RWPE2 (cell line): ENCODE results near the gene CFAP74.

ENCODE experiments used
- ATAC-seq: fragments of 200-7000 bp; cut with Tn5 transposase; 3 replicates; pipeline ENCODE4 v1.9.1; 2021; ENCODE audit warnings: low read depth
- DNase-seq: peaks from one replicate; pipeline ENCODE4 v3.0.0-alpha.2; 2020; ENCODE audit warnings: low spot score
- H3K27ac ChIP-seq: fragments of 450-650 bp; 2 replicates; pipeline ENCODE4 v1.5.1; 2017; ENCODE audit warnings: mild to moderate bottlenecking; ENCODE audit not compliant: poor library complexity, severe bottlenecking
- H3K27me3 ChIP-seq: fragments of 250-450 bp; sonication (Bioruptor Pico); 2 replicates; pipeline ENCODE4 v1.5.1; 2021; ENCODE audit warnings: mild to moderate bottlenecking, moderate library complexity; ENCODE audit not compliant: insufficient read depth, poor library complexity, severe bottlenecking
- H3K36me3 ChIP-seq: fragments of 250-450 bp; sonication (Bioruptor Pico); 2 replicates; pipeline ENCODE4 v1.5.1; 2020; ENCODE audit warnings: low read depth, mild to moderate bottlenecking, moderate library complexity
- H3K4me1 ChIP-seq: fragments of 250-450 bp; sonication (Bioruptor Pico); 2 replicates; pipeline ENCODE4 v1.5.1; 2021; ENCODE audit warnings: mild to moderate bottlenecking, moderate library complexity; ENCODE audit not compliant: insufficient read depth, poor library complexity, severe bottlenecking
- H3K4me3 ChIP-seq: fragments of 250-450 bp; sonication (Bioruptor Pico); 2 replicates; pipeline ENCODE4 v1.5.1; 2021; ENCODE audit warnings: mild to moderate bottlenecking, moderate library complexity; ENCODE audit not compliant: severe bottlenecking
- H3K9me3 ChIP-seq: fragments of 250-450 bp; sonication (Bioruptor Pico); 2 replicates; pipeline ENCODE4 v1.5.1; 2021; ENCODE audit warnings: mild to moderate bottlenecking, moderate library complexity; ENCODE audit not compliant: severe bottlenecking
- CTCF ChIP-seq: fragments of 450-650 bp; IDR thresholded peaks from one replicate; pipeline ENCODE4 v1.5.1; 2017; ENCODE audit warnings: mild to moderate bottlenecking, moderate library complexity; ENCODE audit not compliant: poor library complexity, severe bottlenecking

The CFAP74 gene

GRCh38 chr1:1942753-1943656 is 60.6 kb downstream of the CFAP74 start:
- TF ChIP-seq CTCF: no peak
- DNase-seq (peak; percentile 58), ATAC-seq (no peak)
- no peaks in the 10 kb centered on the region for H3K9me3 ChIP-seq
- H3K27me3 ChIP-seq: no peaks in the 10 kb centered on the region
- no peaks in the 10 kb centered on the region for H3K4me1 ChIP-seq
- H3K27ac ChIP-seq: no peak overlapping the region
- H3K4me3 ChIP-seq: no peak overlapping the region
- H3K36me3 ChIP-seq: no peaks in the 10 kb centered on the region

- Histone ChIP-seq H3K36me3 (no peaks in the 10 kb centered on the region), H3K4me1 (no peaks in the 10 kb centered on the region), H3K4me3 (no peak overlapping the region), H3K9me3 (no peaks in the 10 kb centered on the region), H3K27ac (no peak overlapping the region), H3K27me3 (no peaks in the 10 kb centered on the region)
- DNase-seq: no peak
- no peak for TF ChIP-seq CTCF
- ATAC-seq: no peak
Measured at GRCh38 chr1:1941868-1942752, 61.5 kb downstream of the CFAP74 start.

GRCh38 chr1:1941211-1941841 is 62.3 kb downstream of the CFAP74 start:
- H3K9me3 ChIP-seq: no peaks in the 10 kb centered on the region
- H3K36me3 ChIP-seq: no peaks in the 10 kb centered on the region
- no peak for ATAC-seq
- no peaks in the 10 kb centered on the region for H3K27me3 ChIP-seq
- TF ChIP-seq CTCF: no peak
- no peak for DNase-seq
- H3K4me3 ChIP-seq: no peak overlapping the region
- H3K27ac ChIP-seq: no peak overlapping the region
- no peaks in the 10 kb centered on the region for H3K4me1 ChIP-seq

GRCh38 chr1:1940123-1940425 is 63.5 kb downstream of the CFAP74 start:
- H3K4me3 ChIP-seq: no peak overlapping the region
- H3K27me3 ChIP-seq: no peaks in the 10 kb centered on the region
- DNase-seq (no peak), ATAC-seq (no peak)
- no peak for TF ChIP-seq CTCF
- H3K4me1 ChIP-seq: no peaks in the 10 kb centered on the region
- H3K36me3 ChIP-seq: no peaks in the 10 kb centered on the region
- H3K27ac ChIP-seq: no peak overlapping the region
- no peaks in the 10 kb centered on the region for H3K9me3 ChIP-seq
